HCT116 (cell line): ENCODE measurements around the gene RGL2. TPM values are rescaled to one million over a fixed set of nuclear protein-coding genes. Genes with fewer than 3 reads are reported as not detected.

Source experiments
- ATAC-seq: fragments of 200-7000 bp; cut with Tn5 transposase; 2 replicates; pipeline ENCODE4 v1.9.1; 2020; ENCODE audit warnings: mild to moderate bottlenecking, moderate library complexity
- BruUV-seq: library from RNA; stranded (reverse); fragments of 400-500 nt; replicated peaks from 2 replicates; lab custom pipeline; 2021; lab: Mats Ljungman, UMichigan
- CTCF ChIA-PET: fragments of 300-600 bp; sonication (Branson Sonifier 250); formaldehyde crosslinking; loops from one replicate; lab custom pipeline; 2021; ENCODE audit warnings: antibody characterized with exemption; lab: Charles Lee
- POLR2A ChIA-PET: fragments of 300-600, 350-600 bp; sonication (Branson Sonifier 250); formaldehyde crosslinking; loops from one replicate; lab custom pipeline; 2021; ENCODE audit warnings: antibody characterized with exemption; lab: Charles Lee
- RAD21 ChIA-PET, 2 experiments: fragments of 300-600 bp; sonication (Branson Sonifier 250); formaldehyde crosslinking; loops; one replicate each; lab custom pipeline; 2023; ENCODE audit warnings: low total read pairs in 2 of 2; ENCODE audit not compliant: uncharacterized antibody in 2 of 2, unreplicated experiment in 2 of 2, low non-redundant PET in 1 of 2; lab: Charles Lee
- DNase-seq: peaks from one replicate; pipeline ENCODE4 v3.0.0-alpha.2; 2010; ENCODE audit warnings: low read depth, low spot score
- H2AFZ ChIP-seq: fragments of 200-600 bp; shearing (Covaris generic), sonication (generic); 2 replicates; pipeline ENCODE4 v1.6.1; 2017; ENCODE audit warnings: low read depth, mixed run types, mixed read lengths, antibody characterized with exemption, low read length; ENCODE audit not compliant: poor library complexity, severe bottlenecking
- H3K27ac ChIP-seq: 2 replicates; pipeline ENCODE4 v1.5.1; 2012; ENCODE audit warnings: low read depth, low read length
- H3K27me3 ChIP-seq: fragments of 200-600 bp; sonication (generic); 2 replicates; pipeline ENCODE4 v1.6.1; 2016; ENCODE audit warnings: mixed run types, low read length, mixed read lengths; ENCODE audit not compliant: insufficient read depth
- H3K36me3 ChIP-seq, 2 experiments: fragments of 200-500 bp in 1 of 2; fragments of 200-600 bp in 1 of 2; sonication (Bioruptor generic) in 1 of 2; sonication (generic) in 1 of 2; 2 replicates each; pipeline versions ENCODE4 v1.5.1 to v1.6.1; 2014 to 2016; ENCODE audit warnings: low read length in 2 of 2, inconsistent platforms in 1 of 2, mixed read lengths in 1 of 2, mixed run types in 1 of 2; ENCODE audit not compliant: insufficient read depth in 2 of 2, control insufficient read depth in 1 of 2
- H3K4me1 ChIP-seq, 2 experiments: fragments of 200-600 bp in 1 of 2; sonication (generic) in 1 of 2; 2 replicates each; pipeline versions ENCODE4 v1.5.1 to v1.6.1; 2012 to 2017; ENCODE audit warnings: low read length in 2 of 2, inconsistent platforms in 1 of 2, mild to moderate bottlenecking in 1 of 2, mixed read lengths in 1 of 2, mixed run types in 1 of 2, moderate library complexity in 1 of 2; ENCODE audit not compliant: insufficient read depth in 2 of 2, control insufficient read depth in 1 of 2
- H3K4me2 ChIP-seq: fragments of 200-600 bp; sonication (generic); 2 replicates; pipeline ENCODE4 v1.6.1; 2017; ENCODE audit warnings: mixed run types, low read length, mixed read lengths
- H3K4me3 ChIP-seq, 2 experiments: fragments of 200-600 bp in 1 of 2; sonication (generic) in 1 of 2; replicated peaks in 1 of 2; 2 replicates each; pipeline ENCODE4 v1.5.1; 2011 to 2016; ENCODE audit warnings: low read length in 2 of 2, control low read depth in 1 of 2, low read depth in 1 of 2, mild to moderate bottlenecking in 1 of 2, mixed read lengths in 1 of 2, mixed run types in 1 of 2
- H3K79me2 ChIP-seq: fragments of 200-600 bp; sonication (generic); 2 replicates; pipeline ENCODE4 v1.6.1; 2017; ENCODE audit warnings: mild to moderate bottlenecking, mixed run types, low read length, moderate library complexity, mixed read lengths; ENCODE audit not compliant: insufficient read depth
- H3K9ac ChIP-seq: fragments of 200-600 bp; sonication (generic); 2 replicates; pipeline ENCODE4 v1.6.1; 2016; ENCODE audit warnings: low read length, mixed read lengths
- H3K9me2 ChIP-seq: fragments of 200-600 bp; sonication (generic), shearing (Covaris generic); 2 replicates; pipeline ENCODE4 v1.6.1; 2017; ENCODE audit warnings: mixed run types, mild to moderate bottlenecking, moderate library complexity; ENCODE audit not compliant: insufficient read depth
- H3K9me3 ChIP-seq, 2 experiments: fragments of 200-500 bp in 1 of 2; fragments of 200-600 bp in 1 of 2; sonication (Bioruptor generic) in 1 of 2; sonication (generic) in 1 of 2; 2 replicates each; pipeline ENCODE4 v1.6.1; 2014 to 2017; ENCODE audit warnings: low read length in 2 of 2, mixed read lengths in 2 of 2, inconsistent platforms in 1 of 2, low read depth in 1 of 2, mild to moderate bottlenecking in 1 of 2, mixed run types in 1 of 2, moderate library complexity in 1 of 2; ENCODE audit not compliant: control insufficient read depth in 1 of 2, insufficient read depth in 1 of 2
- H4K20me1 ChIP-seq: fragments of 200-600 bp; sonication (generic), shearing (Covaris generic); 2 replicates; pipeline ENCODE4 v1.6.1; 2017; ENCODE audit warnings: mixed run types, mild to moderate bottlenecking, moderate library complexity; ENCODE audit not compliant: insufficient read depth
- CEBPB ChIP-seq: IDR thresholded peaks from 2 replicates; pipeline ENCODE4 v1.6.1; 2012; ENCODE audit warnings: low read depth
- EZH2 ChIP-seq: fragments of 200-600 bp; sonication (generic); IDR thresholded peaks from 2 replicates; pipeline ENCODE4 v1.6.1; 2017; ENCODE audit warnings: antibody characterized with exemption, mixed run types
- EZH2phosphoT487 ChIP-seq: fragments of 200-600 bp; IDR thresholded peaks from 2 replicates; pipeline ENCODE4 v1.6.1; 2018; ENCODE audit warnings: antibody characterized with exemption, borderline replicate concordance
- POLR2A ChIP-seq: IDR thresholded peaks from 2 replicates; pipeline ENCODE4 v1.7.0; 2011; ENCODE audit warnings: borderline replicate concordance; ENCODE audit not compliant: insufficient read depth, insufficient read length; ENCODE audit errors: extremely low read depth
- POLR2AphosphoS5 ChIP-seq: IDR thresholded peaks from 2 replicates; pipeline ENCODE4 v1.6.1; 2011; ENCODE audit warnings: mild to moderate bottlenecking, low read depth, low read length, moderate library complexity
- RAD21 ChIP-seq: IDR thresholded peaks from 2 replicates; pipeline ENCODE4 v1.6.1; 2012; ENCODE audit warnings: low read depth, mild to moderate bottlenecking
- SP1 ChIP-seq: IDR thresholded peaks from 2 replicates; pipeline ENCODE4 v1.6.1; 2012; ENCODE audit warnings: low read depth
- SRF ChIP-seq: IDR thresholded peaks from 2 replicates; pipeline ENCODE4 v1.6.1; 2012; ENCODE audit warnings: low read depth
- TCF7L2 ChIP-seq: IDR thresholded peaks from 2 replicates; pipeline ENCODE4 v1.7.0; 2011; ENCODE audit warnings: borderline replicate concordance, inconsistent platforms; ENCODE audit not compliant: insufficient read depth, insufficient read length; ENCODE audit errors: extremely low read depth
- ZFX ChIP-seq: fragments of 450-650 bp; IDR thresholded peaks from 2 replicates; pipeline ENCODE4 v1.6.1; 2017
- intact Hi-C: fragments of 100-400 bp; cut with micrococcal nuclease; formaldehyde crosslinking; loops from 2 replicates; pipeline ENCODE4 v1.10.0; 2022
- total RNA-seq: library from RNA; stranded (reverse); gene quantifications from one replicate; pipeline ENCODE4 v1.2.1, GENCODE V29; 2021; ENCODE audit not compliant: unreplicated experiment
- TF ChIP-seq, protein P1 (sequence below): IDR thresholded peaks from 2 replicates; pipeline ENCODE4 v1.6.1; 2012
- TF ChIP-seq, protein P2 (sequence below): IDR thresholded peaks from 2 replicates; pipeline ENCODE4 v1.6.1; 2012; ENCODE audit warnings: low read depth

The RGL2 gene
- total RNA-seq, 1 experiment from 2014 or later = 53.4 TPM

DNA sequence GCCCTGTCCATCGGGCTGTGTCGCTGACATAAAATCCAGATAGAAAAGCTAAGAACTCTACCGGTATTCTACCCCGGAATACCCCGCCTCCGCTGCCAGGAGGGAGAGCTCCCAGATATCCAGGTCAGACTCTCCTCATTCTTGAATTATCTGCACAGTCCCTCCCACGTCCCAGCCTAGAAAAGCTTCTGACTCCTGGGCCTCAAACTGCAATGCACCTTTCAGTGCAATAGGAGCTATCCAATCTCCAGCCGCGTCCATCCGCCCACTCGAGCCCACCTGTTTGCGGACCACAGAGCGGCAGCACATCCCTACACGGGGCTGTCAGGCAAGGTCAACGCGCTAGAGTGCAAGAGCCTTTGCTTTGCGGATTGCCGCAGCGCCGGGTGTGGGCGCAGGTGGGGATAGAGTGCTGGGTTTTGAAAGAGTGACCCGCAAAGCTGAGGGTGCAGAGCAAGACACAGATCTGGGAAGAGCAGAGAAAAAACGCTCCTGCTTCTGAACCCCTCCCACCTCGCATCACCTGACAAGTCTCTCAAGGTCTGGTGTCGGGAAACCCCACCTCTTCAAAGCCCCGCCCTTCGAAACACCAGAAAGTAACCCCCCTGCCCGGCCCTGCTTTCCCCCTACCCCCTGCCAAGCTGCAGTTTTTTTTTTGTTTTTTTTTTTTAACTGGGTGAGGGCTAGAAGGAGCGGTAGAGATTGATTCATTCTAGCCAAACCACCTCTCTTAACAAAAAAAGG lies 13.8 kb upstream of the RGL2 start:
- DNase-seq = peak; percentile 59

More for the DNA sequence above, 13.8 kb upstream of the RGL2 start:
- Histone ChIP-seq H3K4me1 (peaks cover 27 to 35% of the 10 kb centered on the region in 2 experiments), H3K79me2 (peaks cover 29% of the 10 kb centered on the region), H3K9me2 (no peaks in the 10 kb centered on the region), H3K4me3 (peak overlapping the region; percentile 78 to 91), H3K4me2 (peak overlapping the region; percentile 95), H3K9me3 (no peaks in the 10 kb centered on the region), H3K9ac (peak overlapping the region; percentile 92), H3K36me3 (peaks cover 0 to 3% of the 10 kb centered on the region in 2 experiments; a peak in 1 of 4 replicates), H4K20me1 (no peaks in the 10 kb centered on the region), H3K27ac (peak overlapping the region; percentile 89), H2AFZ (no peak overlapping the region), H3K27me3 (no peaks in the 10 kb centered on the region)
- CTCF ChIA-PET = interaction anchor here (1.0 kb wide), 1 partner anchor 13 kb away, joined by 3 read pairs; the partner anchor contains the start of gene RGL2
- ATAC-seq = peak; percentile 47
- no TSS peak for BruUV-seq
- RAD21 ChIA-PET = no interaction called here
- POLR2A ChIA-PET = no interaction called here
- TF ChIP-seq ZFX = no peak
- TF ChIP-seq, protein P1, sequence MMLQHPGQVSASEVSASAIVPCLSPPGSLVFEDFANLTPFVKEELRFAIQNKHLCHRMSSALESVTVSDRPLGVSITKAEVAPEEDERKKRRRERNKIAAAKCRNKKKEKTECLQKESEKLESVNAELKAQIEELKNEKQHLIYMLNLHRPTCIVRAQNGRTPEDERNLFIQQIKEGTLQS = no peak
- TF ChIP-seq CEBPB = no peak
- TF ChIP-seq POLR2AphosphoS5 = no peak
- TF ChIP-seq TCF7L2 = no peak
- no peak for TF ChIP-seq EZH2phosphoT487
- TF ChIP-seq SP1 = no peak
- no peak for TF ChIP-seq RAD21
- no peak for TF ChIP-seq EZH2
- TF ChIP-seq POLR2A = no peak
- TF ChIP-seq SRF = no peak
- TF ChIP-seq, protein P2, sequence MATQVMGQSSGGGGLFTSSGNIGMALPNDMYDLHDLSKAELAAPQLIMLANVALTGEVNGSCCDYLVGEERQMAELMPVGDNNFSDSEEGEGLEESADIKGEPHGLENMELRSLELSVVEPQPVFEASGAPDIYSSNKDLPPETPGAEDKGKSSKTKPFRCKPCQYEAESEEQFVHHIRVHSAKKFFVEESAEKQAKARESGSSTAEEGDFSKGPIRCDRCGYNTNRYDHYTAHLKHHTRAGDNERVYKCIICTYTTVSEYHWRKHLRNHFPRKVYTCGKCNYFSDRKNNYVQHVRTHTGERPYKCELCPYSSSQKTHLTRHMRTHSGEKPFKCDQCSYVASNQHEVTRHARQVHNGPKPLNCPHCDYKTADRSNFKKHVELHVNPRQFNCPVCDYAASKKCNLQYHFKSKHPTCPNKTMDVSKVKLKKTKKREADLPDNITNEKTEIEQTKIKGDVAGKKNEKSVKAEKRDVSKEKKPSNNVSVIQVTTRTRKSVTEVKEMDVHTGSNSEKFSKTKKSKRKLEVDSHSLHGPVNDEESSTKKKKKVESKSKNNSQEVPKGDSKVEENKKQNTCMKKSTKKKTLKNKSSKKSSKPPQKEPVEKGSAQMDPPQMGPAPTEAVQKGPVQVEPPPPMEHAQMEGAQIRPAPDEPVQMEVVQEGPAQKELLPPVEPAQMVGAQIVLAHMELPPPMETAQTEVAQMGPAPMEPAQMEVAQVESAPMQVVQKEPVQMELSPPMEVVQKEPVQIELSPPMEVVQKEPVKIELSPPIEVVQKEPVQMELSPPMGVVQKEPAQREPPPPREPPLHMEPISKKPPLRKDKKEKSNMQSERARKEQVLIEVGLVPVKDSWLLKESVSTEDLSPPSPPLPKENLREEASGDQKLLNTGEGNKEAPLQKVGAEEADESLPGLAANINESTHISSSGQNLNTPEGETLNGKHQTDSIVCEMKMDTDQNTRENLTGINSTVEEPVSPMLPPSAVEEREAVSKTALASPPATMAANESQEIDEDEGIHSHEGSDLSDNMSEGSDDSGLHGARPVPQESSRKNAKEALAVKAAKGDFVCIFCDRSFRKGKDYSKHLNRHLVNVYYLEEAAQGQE = no peak
- intact Hi-C loops = no loop called here
